ENCODE measurements around the gene CSF3. TPM values are rescaled to one million over a fixed set of nuclear protein-coding genes. Genes with fewer than 3 reads are reported as not detected.
A peak's percentile ranks its signal among the peaks of the same experiment; 100 is the strongest.

Gene CSF3
- total RNA-seq, 1 donor from 2014 or later = not detected

DNA sequence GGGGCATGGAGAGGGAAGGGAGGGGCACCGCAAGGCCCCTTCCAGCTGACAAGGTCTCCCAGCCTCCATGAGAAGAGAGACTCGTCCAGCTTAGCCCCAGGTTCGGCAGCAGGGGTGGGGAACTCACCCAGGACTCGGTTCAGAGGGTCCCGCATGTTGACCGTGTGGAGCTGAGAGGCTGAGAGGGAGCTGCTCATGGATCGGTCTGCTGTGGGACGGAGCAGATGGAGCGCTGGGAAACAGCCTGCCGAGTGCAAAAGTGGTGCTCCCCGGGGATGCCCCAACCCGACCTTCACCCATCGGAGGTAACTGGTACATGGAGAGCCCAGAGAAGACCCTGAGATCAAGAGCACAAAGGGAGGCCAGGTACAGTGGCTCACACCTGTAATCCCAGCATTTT lies 4.9 kb downstream of the CSF3 start:
- intact Hi-C loops (cut with DNase I) = no loop called here
- no peak for ATAC-seq
- DNase-seq (ENCODE audit: missing footprints) = no peak

DNA sequence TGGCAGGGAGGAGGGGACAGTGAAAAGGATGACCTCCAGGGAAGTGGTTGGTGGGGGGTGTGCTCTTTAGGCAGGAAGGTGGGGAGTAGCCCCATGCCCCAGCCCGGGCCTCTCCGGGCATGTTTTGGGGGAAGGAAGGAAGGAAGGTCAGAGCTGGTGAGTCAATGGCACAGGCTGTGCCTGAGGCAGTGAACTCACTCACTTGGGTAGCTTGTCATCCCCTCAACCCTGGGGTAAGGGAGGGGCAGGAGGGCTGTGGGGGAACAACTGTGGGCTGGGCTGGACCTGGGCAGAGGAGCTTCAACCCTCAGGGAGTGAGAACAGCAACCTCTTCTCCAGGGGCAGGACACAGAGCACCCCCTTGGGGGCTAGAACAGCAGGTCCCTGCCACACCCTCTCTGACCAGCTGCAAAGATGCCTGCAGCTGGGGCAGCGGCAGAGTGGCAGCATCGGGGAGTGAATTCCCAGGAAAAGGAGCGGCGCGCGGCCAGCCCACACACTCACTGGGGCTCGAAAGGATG lies 6.3 kb downstream of the CSF3 start:
- DNase-seq (ENCODE audit: missing footprints) (no peak), ATAC-seq (no peak)
- intact Hi-C loops (cut with DNase I) = no loop called here

DNA sequence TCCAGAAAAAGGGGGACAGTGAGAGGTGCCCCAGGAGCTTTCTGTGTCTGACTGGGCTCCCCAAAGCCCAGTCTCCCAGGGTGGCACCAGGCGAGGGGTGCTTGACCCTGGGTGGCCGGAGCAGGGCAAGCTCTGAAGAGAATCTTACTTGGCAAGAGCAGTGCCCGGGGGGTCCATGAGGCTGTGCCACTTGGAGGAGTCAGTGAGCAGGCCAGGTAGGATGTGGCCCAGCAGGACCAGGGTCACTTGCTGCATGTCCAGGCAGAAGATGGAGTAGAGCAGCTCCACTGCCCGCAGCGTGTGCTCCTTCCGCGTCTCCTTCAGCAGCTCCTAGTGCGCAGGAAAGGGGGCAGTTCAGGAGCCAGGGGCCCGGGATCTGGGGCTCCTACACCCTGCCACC lies 7.3 kb downstream of the CSF3 start:
- no peak for DNase-seq (ENCODE audit: missing footprints)
- intact Hi-C loops (cut with DNase I) = no loop called here
- no peak for ATAC-seq

DNA sequence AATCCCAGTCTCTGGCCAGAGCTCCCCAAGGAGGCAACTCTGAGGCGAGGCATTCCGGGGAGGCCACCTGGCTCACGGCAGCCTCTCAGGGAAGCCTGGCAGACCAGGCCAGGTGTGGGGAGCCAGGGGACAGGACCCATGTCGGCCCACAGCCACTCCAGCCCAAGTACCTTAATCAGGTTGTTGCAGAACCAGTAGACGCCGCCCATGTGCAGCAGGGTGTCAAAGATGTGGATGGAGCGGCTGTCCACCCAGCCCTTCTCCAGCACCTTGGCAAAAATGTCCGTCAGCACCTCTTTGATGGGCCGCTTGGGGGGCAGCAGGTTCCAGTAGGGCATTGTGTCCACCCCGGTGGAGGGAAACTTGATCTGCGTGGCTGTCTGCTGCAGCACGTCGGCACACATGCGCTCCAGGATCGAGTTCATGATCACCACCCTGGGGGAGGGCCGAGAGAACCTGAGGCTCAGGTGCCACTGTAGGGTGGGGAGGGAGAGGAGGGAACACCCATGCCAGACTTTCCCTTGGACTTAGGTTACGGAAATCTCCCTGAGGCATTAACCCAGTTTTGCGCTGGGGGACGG lies 7.8 kb downstream of the CSF3 start:
- DNase-seq (ENCODE audit: missing footprints) (no peak), ATAC-seq (no peak)
- intact Hi-C loops (cut with DNase I) = no loop called here

DNA sequence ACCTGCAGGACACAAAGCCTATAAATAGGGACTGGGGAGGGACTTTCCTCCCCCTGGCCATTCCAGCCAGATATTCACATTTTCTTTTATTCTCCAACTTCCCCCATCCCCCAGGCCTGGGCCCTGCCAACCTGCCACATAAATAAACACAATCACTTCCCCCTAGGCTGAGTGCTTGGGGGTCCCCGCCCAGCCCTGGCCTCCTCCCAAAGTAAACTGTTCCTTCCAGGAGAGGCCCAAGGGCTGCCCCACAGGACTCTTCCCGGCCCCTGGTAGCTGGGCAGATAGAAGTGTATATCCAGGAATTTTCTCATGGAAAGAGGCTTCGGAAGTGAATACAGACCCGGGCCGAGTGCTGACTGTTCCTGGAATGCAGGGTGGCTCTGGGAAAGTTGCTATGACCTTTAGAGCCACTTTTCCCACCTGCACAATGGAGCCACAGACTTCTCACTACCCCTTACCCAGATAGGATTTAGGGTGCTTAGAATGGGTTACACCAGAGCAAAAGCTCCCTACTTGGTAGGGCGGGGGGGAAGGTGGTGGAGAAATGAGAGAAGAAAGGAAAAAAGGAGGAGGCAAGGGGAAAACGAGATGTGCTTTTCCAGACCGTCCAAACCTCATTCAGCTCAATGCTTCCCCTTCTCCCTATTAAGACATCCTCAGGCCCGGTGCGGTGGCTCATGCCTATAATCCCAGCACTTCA lies 8.5 kb downstream of the CSF3 start:
- intact Hi-C loops (cut with DNase I) = no loop called here
- DNase-seq (ENCODE audit: missing footprints) = no peak
- ATAC-seq = no peak

DNA sequence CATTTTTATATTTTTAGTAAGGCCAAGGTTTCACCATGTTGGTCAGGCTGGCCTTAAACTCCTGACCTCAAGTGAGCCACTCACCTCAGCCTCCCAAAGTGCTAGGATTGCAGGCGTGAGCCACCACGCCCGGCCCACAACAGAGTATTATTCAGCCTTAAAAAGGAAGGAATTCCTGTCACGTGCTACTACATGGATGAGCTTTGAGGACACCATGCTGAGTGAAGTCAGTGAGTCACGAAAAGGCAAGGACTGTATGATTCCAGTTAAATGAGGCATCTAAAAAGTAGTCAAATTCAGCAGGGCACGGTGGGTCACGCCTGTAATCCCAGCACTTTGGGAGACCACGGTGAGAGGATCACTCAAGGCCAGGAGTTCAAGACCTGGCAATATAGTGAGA lies 9.7 kb downstream of the CSF3 start:
- ATAC-seq = no peak
- no peak for DNase-seq (ENCODE audit: missing footprints)
- intact Hi-C loops (cut with DNase I) = no loop called here

GRCh38 chr17:40025559-40025958 lies 10.3 kb downstream of the CSF3 start:
- ATAC-seq = no peak
- intact Hi-C loops (cut with DNase I) = no loop called here

GRCh38 chr17:40025991-40026815 lies 11.0 kb downstream of the CSF3 start:
- intact Hi-C loops (cut with DNase I) = no loop called here
- DNase-seq (ENCODE audit: missing footprints) (no peak), ATAC-seq (peak; percentile 2)

More at GRCh38 chr17:40025559-40025958, 10.3 kb downstream of the CSF3 start:
- no peak for DNase-seq (ENCODE audit: missing footprints)

GRCh38 chr17:40026816-40027613 lies 11.8 kb downstream of the CSF3 start:
- DNase-seq (ENCODE audit: missing footprints) = peak; percentile 88
- peak; percentile 91 for ATAC-seq
- intact Hi-C loops (cut with DNase I) = no loop called here

GRCh38 chr17:40027614-40028012 lies 12.4 kb downstream of the CSF3 start:
- intact Hi-C loops (cut with DNase I) = no loop called here
- DNase-seq (ENCODE audit: missing footprints) = no peak
- ATAC-seq = no peak

GRCh38 chr17:40028595-40028994 lies 13.4 kb downstream of the CSF3 start:
- ATAC-seq (no peak), DNase-seq (ENCODE audit: missing footprints) (no peak)
- intact Hi-C loops (cut with DNase I) = no loop called here

- intact Hi-C loops (cut with DNase I) = no loop called here
- ATAC-seq (no peak), DNase-seq (ENCODE audit: missing footprints) (no peak)
Observed at GRCh38 chr17:40031706-40032105, 16.5 kb downstream of the CSF3 start.

GRCh38 chr17:40032322-40033320 lies 17.4 kb downstream of the CSF3 start:
- DNase-seq (ENCODE audit: missing footprints) = no peak
- ATAC-seq = peak; percentile 78
- intact Hi-C loops (cut with DNase I) = no loop called here

DNA sequence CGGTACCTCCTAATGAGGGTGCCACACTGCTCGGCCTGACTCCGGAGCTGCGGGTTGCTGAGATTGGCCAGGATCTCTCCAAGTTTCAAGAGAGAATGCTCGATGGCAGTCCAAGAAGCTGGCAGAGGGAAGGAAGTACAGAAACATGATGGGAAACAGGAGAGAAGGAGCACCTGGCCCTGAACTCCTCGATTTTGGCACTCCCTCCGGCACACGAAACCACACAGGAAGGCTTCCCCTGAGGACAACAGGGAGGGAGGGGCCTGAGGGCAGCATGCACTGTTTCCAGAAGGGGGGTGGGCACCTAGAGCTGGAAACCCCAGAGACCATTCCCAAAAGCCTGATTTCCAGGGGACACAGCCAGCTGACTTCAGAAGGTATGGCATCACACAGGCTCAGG lies 18.1 kb downstream of the CSF3 start:
- intact Hi-C loops (cut with DNase I) = no loop called here
- ATAC-seq (no peak), DNase-seq (ENCODE audit: missing footprints) (no peak)

- intact Hi-C loops (cut with DNase I) = loop anchor here (5.0 kb wide), 2 partner anchors 38 to 133 kb away; no protein-coding TSS in a partner anchor
- ATAC-seq = no peak
- DNase-seq (ENCODE audit: missing footprints) = no peak
Observed at GRCh38 chr17:40034426-40035161, 19.4 kb downstream of the CSF3 start.

DNA sequence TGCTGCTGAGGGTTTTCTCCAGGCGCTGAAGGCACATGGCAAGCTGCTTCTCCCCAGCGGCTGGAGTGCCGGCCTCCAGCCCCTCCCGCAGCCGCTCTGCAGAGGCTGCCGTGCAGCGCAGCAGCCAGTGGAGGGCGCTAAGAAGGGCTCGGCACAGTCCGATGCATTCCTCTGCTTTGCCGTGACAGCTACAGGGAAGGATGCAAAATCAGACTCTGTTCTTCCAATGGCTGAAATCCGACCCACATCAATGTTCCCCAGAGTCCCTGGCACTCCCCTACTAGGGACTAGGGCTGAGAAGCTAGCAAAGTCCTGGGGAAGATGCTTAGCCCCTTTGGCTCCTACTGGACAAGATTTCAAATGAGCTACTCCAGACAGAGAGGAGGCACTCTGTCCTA lies 19.9 kb downstream of the CSF3 start:
- ATAC-seq = no peak
- intact Hi-C loops (cut with DNase I) = loop anchor here (5.0 kb wide), 2 partner anchors 37 to 132 kb away; no protein-coding TSS in a partner anchor
- no peak for DNase-seq (ENCODE audit: missing footprints)

Data from Right ventricle myocardium inferior (tissue), 1 donor.